IMR-90 (cell line): Measurements from ENCODE around the gene CFAP73. TPM values are rescaled to one million over a fixed set of nuclear protein-coding genes. Genes with fewer than 3 reads are reported as not detected.

ENCODE experiments used
- ATAC-seq: fragments of 200-7000 bp; cut with Tn5 transposase; 2 replicates; pipeline ENCODE4 v1.9.1; 2020; ENCODE audit warnings: low read depth, mild to moderate bottlenecking, moderate library complexity
- BruUV-seq: library from RNA; stranded (reverse); fragments of 400-500 nt; replicated peaks from 2 replicates; lab custom pipeline; 2021; lab: Mats Ljungman, UMichigan
- CTCF ChIA-PET: fragments of 300-600 bp; formaldehyde crosslinking; extraction: SDS; loops from one replicate; lab custom pipeline; 2021; ENCODE audit warnings: antibody characterized with exemption; lab: Yijun Ruan, JAX
- POLR2A ChIA-PET: fragments of 300-600 bp; sonication (Branson Sonifier 250); formaldehyde crosslinking; loops from one replicate; lab custom pipeline; 2022; ENCODE audit warnings: antibody characterized with exemption; ENCODE audit not compliant: unreplicated experiment; lab: Charles Lee
- DNase-seq: peaks from one replicate; pipeline ENCODE4 v3.0.0; 2013
- H2AFZ ChIP-seq: replicated peaks from 2 replicates; pipeline ENCODE3; 2013; ENCODE audit warnings: low read length, mild to moderate bottlenecking; ENCODE audit not compliant: poor library complexity
- H2AK5ac ChIP-seq: 2 replicates; pipeline ENCODE4 v1.6.1; 2013; ENCODE audit warnings: low read depth, low read length, inconsistent platforms
- H2AK9ac ChIP-seq: replicated peaks from 2 replicates; pipeline ENCODE3; 2013; ENCODE audit warnings: mild to moderate bottlenecking, low read depth, low read length, moderate library complexity; ENCODE audit not compliant: poor library complexity
- H2BK120ac ChIP-seq: 2 replicates; pipeline ENCODE4 v1.6.1; 2013; ENCODE audit warnings: low read depth, low read length, inconsistent platforms
- H2BK15ac ChIP-seq: 3 replicates; pipeline ENCODE4 v1.6.1; 2013; ENCODE audit warnings: low read depth, low read length, inconsistent platforms
- H2BK20ac ChIP-seq: 2 replicates; pipeline ENCODE4 v1.6.1; 2013; ENCODE audit warnings: low read depth, mild to moderate bottlenecking, inconsistent platforms, low read length, moderate library complexity
- H2BK5ac ChIP-seq: 2 replicates; pipeline ENCODE4 v1.6.1; 2013; ENCODE audit warnings: mild to moderate bottlenecking, low read depth, low read length, inconsistent platforms; ENCODE audit not compliant: poor library complexity, severe bottlenecking
- H3K14ac ChIP-seq: replicated peaks from 2 replicates; pipeline ENCODE4 v1.6.1; 2013; ENCODE audit warnings: low read depth, low read length, inconsistent platforms
- H3K18ac ChIP-seq: 2 replicates; pipeline ENCODE4 v1.6.1; 2013; ENCODE audit warnings: low read depth, low read length, control low read depth
- H3K23ac ChIP-seq: 2 replicates; pipeline ENCODE4 v1.6.1; 2013; ENCODE audit warnings: low read depth, low read length, inconsistent platforms
- H3K27ac ChIP-seq: 2 replicates; pipeline ENCODE4 v1.5.1; 2013; ENCODE audit warnings: mild to moderate bottlenecking, control low read depth, low read length; ENCODE audit not compliant: insufficient read depth
- H3K27me3 ChIP-seq: 2 replicates; pipeline ENCODE4 v1.6.1; 2013; ENCODE audit warnings: low read length; ENCODE audit not compliant: control insufficient read depth, insufficient read depth
- H3K36me3 ChIP-seq: 2 replicates; pipeline ENCODE4 v1.6.1; 2013; ENCODE audit warnings: low read length, mixed read lengths; ENCODE audit not compliant: control insufficient read depth, insufficient read depth
- H3K4ac ChIP-seq: 2 replicates; pipeline ENCODE4 v1.6.1; 2013; ENCODE audit warnings: low read depth, low read length, inconsistent platforms
- H3K4me1 ChIP-seq: 2 replicates; pipeline ENCODE4 v1.6.1; 2013; ENCODE audit warnings: low read length, mixed read lengths; ENCODE audit not compliant: control insufficient read depth, insufficient read depth
- H3K4me2 ChIP-seq: 2 replicates; pipeline ENCODE4 v1.6.1; 2013; ENCODE audit warnings: low read depth, mild to moderate bottlenecking, control low read depth, low read length, moderate library complexity
- H3K4me3 ChIP-seq: 2 replicates; pipeline ENCODE4 v1.5.1; 2013; ENCODE audit warnings: low read depth, mild to moderate bottlenecking, control low read depth, low read length, moderate library complexity; ENCODE audit not compliant: insufficient read depth
- H3K56ac ChIP-seq: 2 replicates; pipeline ENCODE4 v1.6.1; 2013; ENCODE audit warnings: low read length, inconsistent platforms; ENCODE audit not compliant: insufficient read depth; ENCODE audit errors: extremely low read depth
- H3K79me1 ChIP-seq, 2 experiments: 2 replicates each; pipeline ENCODE4 v1.6.1; 2013; ENCODE audit warnings: low read length in 2 of 2, inconsistent platforms in 1 of 2, low read depth in 1 of 2
- H3K9ac ChIP-seq: 2 replicates; pipeline ENCODE4 v1.6.1; 2013; ENCODE audit warnings: low read depth, low read length, control low read depth
- H3K9me1 ChIP-seq: 2 replicates; pipeline ENCODE4 v1.6.1; 2013; ENCODE audit warnings: low read length, inconsistent platforms; ENCODE audit not compliant: insufficient read depth
- H3K9me3 ChIP-seq: 2 replicates; pipeline ENCODE4 v1.6.1; 2013; ENCODE audit warnings: low read length; ENCODE audit not compliant: control insufficient read depth, insufficient read depth
- H4K20me1 ChIP-seq: 2 replicates; pipeline ENCODE4 v1.6.1; 2013; ENCODE audit warnings: low read length, inconsistent platforms; ENCODE audit not compliant: insufficient read depth
- H4K5ac ChIP-seq: 2 replicates; pipeline ENCODE4 v1.6.1; 2013; ENCODE audit warnings: mild to moderate bottlenecking, low read depth, low read length, control low read depth
- H4K8ac ChIP-seq, 2 experiments: 2 replicates each; pipeline ENCODE4 v1.6.1; 2013; ENCODE audit warnings: low read depth in 2 of 2, low read length in 2 of 2, control low read depth in 1 of 2, inconsistent platforms in 1 of 2
- H4K91ac ChIP-seq: 2 replicates; pipeline ENCODE4 v1.6.1; 2013; ENCODE audit warnings: low read depth, low read length, inconsistent platforms; ENCODE audit not compliant: insufficient read depth
- BHLHE40 ChIP-seq: fragments of 150-350 bp; IDR thresholded peaks from 2 replicates; pipeline ENCODE4 v1.6.1; 2016; ENCODE audit warnings: mild to moderate bottlenecking, low read depth, low read length
- CEBPB ChIP-seq: IDR thresholded peaks from 2 replicates; pipeline ENCODE4 v1.6.1; 2012; ENCODE audit warnings: low read depth, low read length, improper control_type of control experiment
- CHD1 ChIP-seq: IDR thresholded peaks from 2 replicates; pipeline ENCODE4 v1.6.1; 2012; ENCODE audit warnings: low read depth, low read length, improper control_type of control experiment
- CTCF ChIP-seq: conservative IDR thresholded peaks from 2 replicates; pipeline ENCODE4 v1.5.1; 2012; ENCODE audit warnings: mild to moderate bottlenecking, low read depth, low read length, improper control_type of control experiment
- ELK1 ChIP-seq: fragments of 150-350 bp; IDR thresholded peaks from 2 replicates; pipeline ENCODE4 v1.6.1; 2016; ENCODE audit warnings: low read depth, mild to moderate bottlenecking, low read length, moderate library complexity, borderline replicate concordance
- FOS ChIP-seq: fragments of 150-350 bp; IDR thresholded peaks from 2 replicates; pipeline ENCODE4 v1.6.1; 2016; ENCODE audit warnings: low read depth, low read length
- MAFK ChIP-seq: IDR thresholded peaks from 2 replicates; pipeline ENCODE4 v1.6.1; 2012; ENCODE audit warnings: low read depth, low read length, improper control_type of control experiment
- MAZ ChIP-seq: IDR thresholded peaks from 2 replicates; pipeline ENCODE4 v1.6.1; 2012; ENCODE audit warnings: low read depth, mild to moderate bottlenecking, low read length, improper control_type of control experiment, moderate library complexity, borderline replicate concordance
- MXI1 ChIP-seq: IDR thresholded peaks from 2 replicates; pipeline ENCODE4 v1.6.1; 2012; ENCODE audit warnings: low read depth, mild to moderate bottlenecking, low read length, moderate library complexity, borderline replicate concordance
- NFE2L2 ChIP-seq: fragments of 150-350 bp; IDR thresholded peaks from 2 replicates; pipeline ENCODE4 v1.6.1; 2016; ENCODE audit warnings: low read depth, mild to moderate bottlenecking, low read length
- POLR2A ChIP-seq: IDR thresholded peaks from 2 replicates; pipeline ENCODE4 v1.6.1; 2012; ENCODE audit warnings: mild to moderate bottlenecking, low read depth, low read length
- RAD21 ChIP-seq: IDR thresholded peaks from 2 replicates; pipeline ENCODE4 v1.6.1; 2012; ENCODE audit warnings: low read length, improper control_type of control experiment
- RCOR1 ChIP-seq: IDR thresholded peaks from 2 replicates; pipeline ENCODE4 v1.6.1; 2012; ENCODE audit warnings: mild to moderate bottlenecking, low read length, improper control_type of control experiment; ENCODE audit not compliant: insufficient replicate concordance
- RFX5 ChIP-seq: IDR thresholded peaks from 2 replicates; pipeline ENCODE4 v1.8.0; 2012; ENCODE audit warnings: low read depth, mild to moderate bottlenecking, low read length, moderate library complexity
- SMC3 ChIP-seq: fragments of 150-350 bp; IDR thresholded peaks from 2 replicates; pipeline ENCODE4 v1.6.1; 2016; ENCODE audit warnings: low read depth, mild to moderate bottlenecking, antibody characterized with exemption, low read length, moderate library complexity
- USF2 ChIP-seq: fragments of 150-350 bp; IDR thresholded peaks from 2 replicates; pipeline ENCODE4 v1.6.1; 2017; ENCODE audit warnings: mild to moderate bottlenecking, antibody characterized with exemption, low read length, low read depth
- WGBS, 2 experiments: methylation state at CpG; one replicate each; pipeline versions ENCODE4 v1.1.5 to v1.1.7; 2013; ENCODE audit warnings: missing lambda C conversion rate in 2 of 2; ENCODE audit not compliant: insufficient read length in 1 of 2; ENCODE audit errors: extremely low coverage in 2 of 2; 5-methylcytosine and 5-hydroxymethylcytosine counted together
- dilution Hi-C: fragments of 300-500 bp; cut with HindIII; formaldehyde crosslinking; loops from one replicate; pipeline ENCODE4 v1.14.3; 2018; ENCODE audit warnings: low sequenced_read_pairs; ENCODE audit not compliant: unreplicated experiment
- in situ Hi-C: fragments of 300-500 bp; cut with MboI; formaldehyde crosslinking; loops from 3 replicates; pipeline ENCODE4 v1.14.3; 2019; ENCODE audit warnings: low sequenced_read_pairs, inconsistent platforms, mixed read lengths
- intact Hi-C: fragments of 100-400 bp; cut with micrococcal nuclease; formaldehyde crosslinking; loops from 2 replicates; pipeline ENCODE4 v1.10.0; 2022
- polyA plus RNA-seq, 3 experiments: library from polyadenylated mRNA; depleted of rRNA; stranded (reverse); fragments of >200 nt; gene quantifications; 2 replicates each; pipeline ENCODE4 v1.2.3, GENCODE V29; 2012; ENCODE audit warnings: low replicate concordance in 1 of 3
- total RNA-seq: library from RNA; depleted of rRNA; stranded (reverse); fragments of >200 nt; gene quantifications from 2 replicates; pipeline ENCODE4 v1.2.3, GENCODE V29; 2012

The CFAP73 gene
- total and polyA plus RNA-seq, 2 of the 4 experiments (the other 2 are of a cell fraction): not detected

- BruUV-seq: no TSS peak
- TF ChIP-seq CHD1 (no peak), RFX5 (no peak), MAZ (no peak), POLR2A (no peak), MAFK (no peak), CEBPB (no peak), CTCF (no peak), SMC3 (no peak), FOS (no peak), RAD21 (no peak), ELK1 (no peak), MXI1 (no peak), USF2 (no peak), NFE2L2 (no peak), BHLHE40 (no peak), RCOR1 (no peak)
These were observed 4.9 kb downstream of the CFAP73 start for GRCh38 chr12:113154351-113154973.

More at GRCh38 chr12:113154351-113154973, 4.9 kb downstream of the CFAP73 start:
- no peak overlapping the region for H4K5ac ChIP-seq
- H2BK20ac ChIP-seq: no peak overlapping the region
- H2BK5ac ChIP-seq: no peak overlapping the region
- H2BK15ac ChIP-seq: no peak overlapping the region
- intact Hi-C loops (loop anchor here (5.0 kb wide), 1 partner anchor 162 kb away; no protein-coding TSS in a partner anchor), dilution Hi-C loops (no loop called here), in situ Hi-C loops (no loop called here)
- H3K56ac ChIP-seq: no peak overlapping the region
- peak overlapping the region; percentile 23; the same call in 1 of the 2 replicates for H3K4me2 ChIP-seq
- ChIA-PET CTCF (interaction anchor here (1.2 to 1.3 kb wide), 2 partner anchors 10 to 17 kb away, joined by 3 read pairs; no protein-coding TSS in a partner anchor), POLR2A (no interaction called here)
- H4K8ac ChIP-seq: no peak overlapping the region
- no peak overlapping the region for H3K9ac ChIP-seq
- H3K4me3 ChIP-seq: no peak overlapping the region
- no peak overlapping the region for H3K18ac ChIP-seq
- H2BK120ac ChIP-seq: no peak overlapping the region
- peak; percentile 28 for DNase-seq
- no peak overlapping the region for H3K23ac ChIP-seq
- H3K79me1 ChIP-seq: no peaks in the 10 kb centered on the region
- no peaks in the 10 kb centered on the region; the same call in 1 of the 2 replicates for H3K4me1 ChIP-seq
- no peak overlapping the region for H3K27ac ChIP-seq
- no peak overlapping the region for H2AK5ac ChIP-seq
- H3K14ac ChIP-seq: no peak overlapping the region
- peak overlapping the region; percentile 83 for H2AFZ ChIP-seq
- WGBS, 2 experiments: 3% methylated on average over 30 of the region's 51 CpGs; no CpG with 5 or more reads in 1 of the 2 experiments
- peak; percentile 21; the same call in 1 of the 2 replicates for ATAC-seq
- H3K9me1 ChIP-seq: no peaks in the 10 kb centered on the region
- H3K9me3 ChIP-seq: no peaks in the 10 kb centered on the region
- H3K4ac ChIP-seq: no peak overlapping the region
- peaks cover 12% of the 10 kb centered on the region for H3K36me3 ChIP-seq
- no peak overlapping the region for H4K91ac ChIP-seq
- H4K20me1 ChIP-seq: no peaks in the 10 kb centered on the region
- H3K27me3 ChIP-seq: peaks cover 42% of the 10 kb centered on the region
- H2AK9ac ChIP-seq: peak overlapping the region; percentile 52
